H9 (cell line): Measurements from ENCODE around the gene GRIK1. TPM values are rescaled to one million over a fixed set of nuclear protein-coding genes. Genes with fewer than 3 reads are reported as not detected.

ENCODE experiments used
- DNase-seq: peaks from one replicate; pipeline ENCODE4 v3.0.0-alpha.2; 2017
- H2AFZ ChIP-seq: one replicate; pipeline ENCODE4 v1.6.1; 2013; ENCODE audit warnings: mild to moderate bottlenecking, low read length, control low read depth, moderate library complexity
- H2AK5ac ChIP-seq: 2 replicates; pipeline ENCODE4 v1.6.1; 2013; ENCODE audit warnings: low read length, control low read depth, mixed read lengths; ENCODE audit not compliant: insufficient read length
- H2BK120ac ChIP-seq: one replicate; pipeline ENCODE4 v1.6.1; 2013; ENCODE audit warnings: low read depth, mild to moderate bottlenecking, low read length, control low read depth, inconsistent platforms; ENCODE audit not compliant: poor library complexity, severe bottlenecking
- H2BK12ac ChIP-seq: 2 replicates; pipeline ENCODE4 v1.6.1; 2013; ENCODE audit warnings: low read length, control low read depth, mixed read lengths, low read depth; ENCODE audit not compliant: insufficient read length
- H2BK15ac ChIP-seq: 2 replicates; pipeline ENCODE4 v1.6.1; 2013; ENCODE audit warnings: low read depth, low read length, control low read depth
- H2BK20ac ChIP-seq: one replicate; pipeline ENCODE4 v1.6.1; 2013; ENCODE audit warnings: low read depth, mild to moderate bottlenecking, low read length, control low read depth, inconsistent platforms; ENCODE audit not compliant: poor library complexity, severe bottlenecking
- H2BK5ac ChIP-seq: 2 replicates; pipeline ENCODE4 v1.6.1; 2013; ENCODE audit warnings: low read length, control low read depth, mixed read lengths; ENCODE audit not compliant: insufficient read length
- H3K14ac ChIP-seq: 2 replicates; pipeline ENCODE4 v1.6.1; 2013; ENCODE audit warnings: low read length, control low read depth; ENCODE audit not compliant: insufficient read depth
- H3K18ac ChIP-seq: 2 replicates; pipeline ENCODE4 v1.6.1; 2013; ENCODE audit warnings: low read depth, mild to moderate bottlenecking, mixed read lengths, low read length, control low read depth; ENCODE audit not compliant: insufficient read length
- H3K23ac ChIP-seq: 2 replicates; pipeline ENCODE4 v1.6.1; 2013; ENCODE audit warnings: low read length, control low read depth, mixed read lengths, low read depth; ENCODE audit not compliant: insufficient read length
- H3K23me2 ChIP-seq: 2 replicates; pipeline ENCODE4 v1.6.1; 2013; ENCODE audit warnings: low read depth, mild to moderate bottlenecking, mixed read lengths, low read length, control low read depth; ENCODE audit not compliant: insufficient read length, poor library complexity, severe bottlenecking
- H3K27ac ChIP-seq: 2 replicates; pipeline ENCODE4 v1.5.1; 2013; ENCODE audit warnings: low read length, control low read depth, mixed read lengths, low read depth; ENCODE audit not compliant: insufficient read length
- H3K27me3 ChIP-seq: 2 replicates; pipeline ENCODE4 v1.6.1; 2013; ENCODE audit warnings: low read length, control low read depth, inconsistent platforms; ENCODE audit not compliant: insufficient read depth
- H3K4ac ChIP-seq: 2 replicates; pipeline ENCODE4 v1.6.1; 2013; ENCODE audit warnings: low read depth, mild to moderate bottlenecking, control low read depth, inconsistent platforms, low read length, moderate library complexity
- H3K4me1 ChIP-seq: 2 replicates; pipeline ENCODE4 v1.6.1; 2013; ENCODE audit warnings: low read length, control low read depth, inconsistent platforms; ENCODE audit not compliant: insufficient read depth
- H3K4me2 ChIP-seq: 2 replicates; pipeline ENCODE4 v1.6.1; 2013; ENCODE audit warnings: low read length, control low read depth, mixed read lengths; ENCODE audit not compliant: insufficient read length, insufficient read depth
- H3K56ac ChIP-seq: 2 replicates; pipeline ENCODE4 v1.6.1; 2013; ENCODE audit warnings: low read depth, mild to moderate bottlenecking, mixed read lengths, low read length, control low read depth; ENCODE audit not compliant: insufficient read length
- H3K79me1 ChIP-seq: 2 replicates; pipeline ENCODE4 v1.6.1; 2013; ENCODE audit warnings: low read depth, mild to moderate bottlenecking, moderate library complexity, low read length, control low read depth, inconsistent platforms; ENCODE audit not compliant: insufficient read depth, poor library complexity, severe bottlenecking
- H3K79me2 ChIP-seq: 2 replicates; pipeline ENCODE4 v1.6.1; 2013; ENCODE audit warnings: low read length, control low read depth, inconsistent platforms; ENCODE audit not compliant: insufficient read depth
- H3K9ac ChIP-seq: 2 replicates; pipeline ENCODE4 v1.6.1; 2013; ENCODE audit warnings: low read length, control low read depth, mixed read lengths; ENCODE audit not compliant: insufficient read length; ENCODE audit errors: extremely low read depth
- H3K9me3 ChIP-seq: one replicate; pipeline ENCODE4 v1.6.1; 2013; ENCODE audit warnings: low read depth, low read length, inconsistent platforms; ENCODE audit not compliant: control insufficient read depth
- H3T11ph ChIP-seq: one replicate; pipeline ENCODE4 v1.6.1; 2013; ENCODE audit warnings: mild to moderate bottlenecking, low read length, control low read depth, inconsistent platforms
- H4K20me1 ChIP-seq: one replicate; pipeline ENCODE4 v1.6.1; 2013; ENCODE audit not compliant: control insufficient read depth, insufficient read length, insufficient read depth
- H4K5ac ChIP-seq: 2 replicates; pipeline ENCODE4 v1.6.1; 2013; ENCODE audit warnings: low read depth, mild to moderate bottlenecking, mixed read lengths, low read length, control low read depth; ENCODE audit not compliant: insufficient read length
- H4K8ac ChIP-seq: replicated peaks from 2 replicates; pipeline ENCODE4 v1.6.1; 2013; ENCODE audit warnings: low read length, control low read depth, mixed read lengths, low read depth; ENCODE audit not compliant: insufficient read length
- H4K91ac ChIP-seq: 2 replicates; pipeline ENCODE4 v1.6.1; 2013; ENCODE audit warnings: low read depth, mild to moderate bottlenecking, moderate library complexity, mixed read lengths, low read length, control low read depth; ENCODE audit not compliant: insufficient read length
- H3K27ac Mint-ChIP-seq, 3 experiments: 2 replicates in 2 of 3; 3 replicates in 1 of 3; pipeline ENCODE4 v1.8.0; 2020 to 2021; ENCODE audit warnings: mixed read lengths in 3 of 3, mild to moderate bottlenecking in 1 of 3, moderate library complexity in 1 of 3
- H3K27me3 Mint-ChIP-seq: 2 replicates; pipeline ENCODE4 v1.8.0; 2021; ENCODE audit warnings: low read depth, mild to moderate bottlenecking, moderate library complexity, mixed read lengths
- H3K36me3 Mint-ChIP-seq, 3 experiments: 2 replicates in 2 of 3; 3 replicates in 1 of 3; pipeline ENCODE4 v1.8.0; 2020 to 2021; ENCODE audit warnings: low read depth in 3 of 3, mixed read lengths in 3 of 3; ENCODE audit not compliant: insufficient read depth in 1 of 3
- H3K4me1 Mint-ChIP-seq, 2 experiments: 2 replicates each; pipeline ENCODE4 v1.8.0; 2020; ENCODE audit warnings: mixed read lengths in 2 of 2
- H3K4me3 Mint-ChIP-seq, 2 experiments: 2 replicates in 1 of 2; 3 replicates in 1 of 2; pipeline ENCODE4 v1.8.0; 2020 to 2021; ENCODE audit warnings: mild to moderate bottlenecking in 2 of 2, mixed read lengths in 2 of 2, moderate library complexity in 1 of 2
- H3K9me3 Mint-ChIP-seq, 2 experiments: 2 replicates in 1 of 2; 3 replicates in 1 of 2; pipeline ENCODE4 v1.8.0; 2020; ENCODE audit warnings: mild to moderate bottlenecking in 2 of 2, mixed read lengths in 2 of 2, moderate library complexity in 1 of 2
- WGBS: extraction: QIAGEN DNeasy Blood & Tissue Kit; methylation state at CpG from one replicate; pipeline ENCODE4 v1.1.7; 2013; ENCODE audit warnings: missing lambda C conversion rate, low lambda C conversion rate, mixed read lengths; ENCODE audit not compliant: insufficient read length; ENCODE audit errors: extremely low coverage; 5-methylcytosine and 5-hydroxymethylcytosine counted together
- total RNA-seq: library from RNA; stranded (reverse); gene quantifications from 2 replicates; pipeline ENCODE4 v1.2.1, GENCODE V29; 2021
- TF ChIP-seq, protein P1 (sequence below): fragments of 200-600 bp; sonication (generic); conservative IDR thresholded peaks from 3 replicates; pipeline ENCODE4 v1.8.0; 2021; ENCODE audit warnings: antibody characterized with exemption, mild to moderate bottlenecking

Gene GRIK1
- total RNA-seq, 1 experiment from 2014 or later: not detected

DNA sequence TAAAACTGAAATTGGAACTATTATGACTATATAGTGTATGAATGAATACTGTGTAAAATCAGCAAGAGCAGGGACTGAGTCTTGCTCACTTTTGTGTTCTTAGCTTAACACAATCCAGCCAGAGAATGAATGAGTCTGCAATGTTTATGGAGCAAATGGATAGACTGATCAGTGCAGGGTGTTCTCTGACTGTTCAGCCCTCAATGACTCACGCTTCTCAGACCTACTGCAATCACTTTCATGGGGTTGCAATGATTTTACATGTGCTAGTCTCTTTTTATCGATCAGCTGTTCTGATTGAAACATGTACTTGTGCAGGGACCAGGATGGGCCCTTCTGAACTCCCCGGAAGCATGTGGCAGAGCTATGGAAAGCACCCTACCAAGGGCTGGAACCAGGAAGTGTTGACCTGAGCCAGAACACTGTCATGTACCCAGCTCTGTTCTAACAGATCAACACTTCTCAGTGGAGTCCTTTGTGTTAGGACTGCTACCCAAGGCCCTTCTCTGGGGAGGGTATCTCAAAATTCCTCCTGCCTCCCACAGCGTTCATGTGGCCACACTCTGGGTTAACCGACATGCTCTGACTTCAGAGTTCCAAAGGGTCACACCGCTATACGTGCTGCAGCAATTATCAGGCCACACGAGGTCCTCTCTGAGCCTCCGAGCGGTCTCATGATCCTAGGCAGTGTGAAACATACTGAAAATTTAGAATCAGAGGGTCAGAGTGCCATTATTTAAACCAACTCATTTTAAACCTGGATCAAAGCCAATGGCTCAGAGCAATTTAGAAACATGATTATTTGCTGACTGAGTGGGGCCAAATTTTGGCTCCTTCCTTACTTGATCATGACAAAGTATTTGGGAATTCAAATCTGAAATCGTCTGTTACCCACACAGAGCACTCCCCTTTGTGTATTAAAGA, 35.2 kb downstream of the GRIK1 start:
- Histone ChIP-seq H3K27ac (no peak overlapping the region), H2AK5ac (no peak overlapping the region), H4K8ac (no peak overlapping the region), H4K20me1 (no peaks in the 10 kb centered on the region), H3K23me2 (no peaks in the 10 kb centered on the region), H2BK15ac (no peak overlapping the region), H2BK5ac (no peak overlapping the region), H3K23ac (no peak overlapping the region), H3K18ac (no peak overlapping the region), H3K79me2 (no peaks in the 10 kb centered on the region), H3K4me1 (no peaks in the 10 kb centered on the region), H2AFZ (no peak overlapping the region), H3K56ac (no peak overlapping the region), H2BK120ac (no peak overlapping the region), H3K14ac (no peak overlapping the region), H3K9ac (no peak overlapping the region), H4K91ac (no peak overlapping the region), H2BK12ac (no peak overlapping the region), H3T11ph (no peak overlapping the region), H2BK20ac (no peak overlapping the region), H3K27me3 (no peaks in the 10 kb centered on the region), H3K9me3 (no peaks in the 10 kb centered on the region), H3K79me1 (no peaks in the 10 kb centered on the region), H3K4me2 (no peak overlapping the region), H4K5ac (no peak overlapping the region), H3K4ac (no peak overlapping the region)
- H3K4me3 Mint-ChIP-seq: no peak overlapping the region; a peak in 1 of 5 replicates
- peak; percentile 32 for DNase-seq
- H3K36me3 Mint-ChIP-seq: peaks cover 0 to 9% (median 9%) of the 10 kb centered on the region in 3 experiments; a peak in 4 of 7 replicates
- H3K9me3 Mint-ChIP-seq: peaks cover 6 to 10% of the 10 kb centered on the region in 2 experiments; a peak in 3 of 5 replicates
- H3K27ac Mint-ChIP-seq: no peak overlapping the region
- WGBS: no CpG with 5 or more reads among the region's 11 CpGs
- no peaks in the 10 kb centered on the region; the same call in 1 of the 2 replicates for H3K27me3 Mint-ChIP-seq
- TF ChIP-seq, protein P1, sequence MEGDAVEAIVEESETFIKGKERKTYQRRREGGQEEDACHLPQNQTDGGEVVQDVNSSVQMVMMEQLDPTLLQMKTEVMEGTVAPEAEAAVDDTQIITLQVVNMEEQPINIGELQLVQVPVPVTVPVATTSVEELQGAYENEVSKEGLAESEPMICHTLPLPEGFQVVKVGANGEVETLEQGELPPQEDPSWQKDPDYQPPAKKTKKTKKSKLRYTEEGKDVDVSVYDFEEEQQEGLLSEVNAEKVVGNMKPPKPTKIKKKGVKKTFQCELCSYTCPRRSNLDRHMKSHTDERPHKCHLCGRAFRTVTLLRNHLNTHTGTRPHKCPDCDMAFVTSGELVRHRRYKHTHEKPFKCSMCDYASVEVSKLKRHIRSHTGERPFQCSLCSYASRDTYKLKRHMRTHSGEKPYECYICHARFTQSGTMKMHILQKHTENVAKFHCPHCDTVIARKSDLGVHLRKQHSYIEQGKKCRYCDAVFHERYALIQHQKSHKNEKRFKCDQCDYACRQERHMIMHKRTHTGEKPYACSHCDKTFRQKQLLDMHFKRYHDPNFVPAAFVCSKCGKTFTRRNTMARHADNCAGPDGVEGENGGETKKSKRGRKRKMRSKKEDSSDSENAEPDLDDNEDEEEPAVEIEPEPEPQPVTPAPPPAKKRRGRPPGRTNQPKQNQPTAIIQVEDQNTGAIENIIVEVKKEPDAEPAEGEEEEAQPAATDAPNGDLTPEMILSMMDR: 0 out of 3 replicates have a peak, but pooled peaks have one; percentile 9
- H3K4me1 Mint-ChIP-seq: no peaks in the 10 kb centered on the region
